Activated CD4-positive, alpha-beta T cell treated with anti-CD3 and anti-CD28 coated beads, Interleukin-2, Interleukin-4, amounts not matched to agents 100 ng/mL and 50 ng/mL, durations not matched to agents 16 hours and 8 hours (primary cell): ENCODE data around the gene LRRC26.
A peak's percentile ranks its signal among the peaks of the same experiment; 100 is the strongest.

ENCODE experiments used
- DNase-seq: peaks from one replicate; pipeline ENCODE4 v3.0.0-alpha.2; 2020; ENCODE audit warnings: low spot score

The LRRC26 gene

GRCh38 chr9:137167747-137168572 lies 1.9 kb downstream of the LRRC26 start:
- DNase-seq, result no peak

GRCh38 chr9:137167277-137167746 lies 2.5 kb downstream of the LRRC26 start:
- DNase-seq, result no peak

GRCh38 chr9:137166380-137167229 lies 3.2 kb downstream of the LRRC26 start:
- no peak for DNase-seq

- DNase-seq, result no peak
Observed at GRCh38 chr9:137165250-137165836, 4.5 kb downstream of the LRRC26 start.

- DNase-seq, result no peak
Observed at GRCh38 chr9:137164370-137165249, 5.2 kb downstream of the LRRC26 start.

GRCh38 chr9:137163805-137164204 lies 6.0 kb downstream of the LRRC26 start:
- no peak for DNase-seq

GRCh38 chr9:137163365-137163715 lies 6.5 kb downstream of the LRRC26 start:
- no peak for DNase-seq

GRCh38 chr9:137162505-137163364 lies 7.1 kb downstream of the LRRC26 start:
- DNase-seq, result no peak

- DNase-seq, result no peak
Observed at GRCh38 chr9:137161558-137162486, 8.0 kb downstream of the LRRC26 start.

- DNase-seq, result no peak
Observed at GRCh38 chr9:137160716-137161557, 8.9 kb downstream of the LRRC26 start.

GRCh38 chr9:137160054-137160425 lies 9.8 kb downstream of the LRRC26 start:
- no peak for DNase-seq

GRCh38 chr9:137159105-137160053 lies 10.5 kb downstream of the LRRC26 start:
- DNase-seq, result no peak

GRCh38 chr9:137158625-137159024 lies 11.2 kb downstream of the LRRC26 start:
- DNase-seq, result no peak

GRCh38 chr9:137157618-137158415 lies 12.0 kb downstream of the LRRC26 start:
- DNase-seq, result no peak

- peak; percentile 61 for DNase-seq
Observed at GRCh38 chr9:137156567-137157375, 13.1 kb downstream of the LRRC26 start.
